Stimulated activated CD4-positive, alpha-beta T cell treated with anti-CD3 and anti-CD28 coated beads, Interleukin-1b, Interleukin-23, amount 100 ng/mL, for 24 hours (primary cell): ENCODE results near the gene MGA.
"Not testable (repeated sequence)": the region's sequence is repeated elsewhere in the genome, so short reads cannot be mapped to it uniquely, and the experiment has no call there.

Experiments used
- DNase-seq, 4 experiments: peaks; one replicate each; pipeline ENCODE4 v3.0.0-alpha.2; 2020; ENCODE audit warnings: low read depth in 4 of 4, low spot score in 1 of 4

MGA gene

DNA sequence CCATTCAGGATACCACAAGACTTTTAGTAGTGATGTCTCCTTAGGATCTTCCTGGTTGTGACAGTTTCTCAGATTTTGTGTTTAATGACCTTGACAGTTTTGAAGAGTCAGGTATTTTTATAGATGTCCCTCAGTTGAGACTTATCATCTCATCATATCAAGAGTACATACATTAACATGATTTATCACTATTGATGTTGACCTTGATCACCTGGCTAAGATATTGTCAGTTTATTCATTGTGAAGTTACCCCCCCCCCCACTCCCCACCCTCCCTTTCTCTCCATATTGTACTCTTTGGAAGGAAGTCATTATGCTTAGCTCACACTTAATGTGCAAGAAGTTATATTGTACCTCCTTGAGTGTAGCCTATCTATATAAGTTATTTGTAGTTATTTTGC is 42.9 kb downstream of the MGA start:
- no peak for DNase-seq

DNA sequence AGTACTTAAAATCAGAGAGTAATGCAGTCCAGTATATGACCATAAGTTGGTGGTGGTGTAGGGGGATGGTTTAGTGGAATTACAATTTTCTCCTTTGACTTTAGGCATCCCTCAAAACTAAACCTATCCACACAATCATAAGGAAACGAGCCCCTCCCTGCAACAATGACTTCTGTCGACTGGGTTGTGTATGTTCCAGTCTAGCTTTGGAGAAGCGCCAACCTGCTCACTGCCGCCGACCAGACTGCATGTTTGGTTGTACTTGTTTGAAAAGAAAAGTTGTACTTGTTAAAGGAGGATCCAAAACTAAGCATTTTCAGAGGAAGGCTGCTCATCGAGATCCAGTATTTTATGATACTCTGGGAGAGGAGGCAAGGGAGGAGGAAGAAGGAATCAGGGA is 52.8 kb downstream of the MGA start:
- no peak for DNase-seq

GRCh38 chr15:41714291-41714690 is 54.1 kb downstream of the MGA start:
- no peak for DNase-seq

DNA sequence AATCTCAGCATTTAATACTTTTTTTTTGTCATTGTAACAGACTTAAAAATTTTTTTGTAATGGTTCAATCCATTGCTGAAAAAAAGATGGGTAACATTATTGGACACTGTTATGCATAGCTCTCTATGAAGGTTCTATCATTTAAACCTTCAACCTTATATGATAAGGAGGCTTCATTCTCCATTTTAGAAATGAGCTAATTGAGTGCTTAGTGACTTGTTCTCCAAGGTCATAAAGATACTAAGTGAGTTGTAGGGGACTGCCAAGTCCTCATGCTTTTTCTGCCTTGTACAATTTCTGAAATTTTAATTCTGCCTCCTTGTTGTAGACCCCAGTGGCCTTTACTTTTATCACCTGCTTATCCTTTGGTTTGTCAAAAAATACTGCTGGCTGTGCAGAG is 56.7 kb downstream of the MGA start:
- DNase-seq: no peak

- no peak for DNase-seq
Observed at GRCh38 chr15:41727143-41727542, 66.9 kb downstream of the MGA start.

- not testable (repeated sequence) for DNase-seq
Observed at GRCh38 chr15:41728061-41728460, 67.9 kb downstream of the MGA start.

GRCh38 chr15:41730543-41730942 is 70.3 kb downstream of the MGA start:
- DNase-seq: no peak

DNA sequence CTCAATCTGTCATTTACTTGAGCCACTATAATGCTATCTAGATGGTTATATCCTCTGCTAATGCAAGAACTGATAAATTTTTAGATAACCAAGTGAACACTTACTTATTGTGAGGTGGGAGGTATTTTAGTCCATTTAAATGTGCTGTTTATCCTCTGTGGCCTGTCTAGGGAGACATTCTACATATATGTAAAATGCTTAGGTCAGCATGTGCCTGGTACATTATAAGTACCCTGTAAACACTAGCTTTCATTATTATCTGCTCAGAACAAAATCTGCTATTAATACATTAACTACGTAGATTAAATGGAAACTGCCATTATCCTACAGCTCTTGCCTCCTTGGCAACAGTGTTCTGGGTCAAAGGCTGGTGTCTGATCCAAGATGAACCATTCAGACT is 72.3 kb downstream of the MGA start:
- DNase-seq: no peak

- no peak for DNase-seq
Observed at GRCh38 chr15:41734079-41734478, 73.9 kb downstream of the MGA start.

DNA sequence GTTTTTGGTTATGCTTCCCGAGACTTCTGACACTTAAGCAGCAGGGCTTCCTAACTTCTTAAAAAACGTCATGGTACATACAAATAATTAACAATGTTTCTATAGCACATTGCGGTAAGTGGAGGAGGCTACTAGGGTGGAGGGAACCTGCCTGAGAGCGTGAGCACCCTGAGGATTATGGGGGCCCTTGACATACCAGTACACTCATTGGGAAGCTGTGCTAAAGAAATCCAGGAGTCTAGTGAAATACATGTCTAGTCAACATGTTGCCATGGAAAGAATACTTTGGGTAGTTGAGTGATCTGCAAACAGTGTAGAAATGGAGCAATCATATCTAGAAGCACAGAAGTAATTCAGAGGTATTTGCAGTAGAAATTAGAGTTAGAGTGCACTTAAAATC is 74.8 kb downstream of the MGA start:
- no peak for DNase-seq

GRCh38 chr15:41735492-41735891 is 75.3 kb downstream of the MGA start:
- DNase-seq: not testable (repeated sequence)

DNA sequence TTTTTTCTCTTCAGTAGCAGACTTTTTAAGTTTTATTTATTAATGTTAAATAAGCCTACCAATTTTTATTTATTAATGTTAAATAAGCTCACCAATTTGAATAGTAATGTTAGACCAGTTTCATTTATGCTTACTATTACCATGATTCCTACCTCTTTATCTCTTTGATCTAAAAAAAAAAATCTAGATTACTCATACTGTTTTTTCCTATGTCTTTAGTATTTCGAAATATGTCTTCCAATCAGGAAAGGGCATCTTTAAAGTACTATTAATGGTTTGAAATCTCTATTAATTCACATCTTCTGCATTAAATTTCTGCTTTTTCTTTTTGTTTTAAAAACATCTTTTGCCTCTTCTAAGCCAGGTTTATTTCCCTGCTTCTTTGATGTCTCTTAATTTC is 86.6 kb downstream of the MGA start:
- DNase-seq: no peak

GRCh38 chr15:41756198-41756597 is 96.0 kb downstream of the MGA start:
- DNase-seq: no peak

- DNase-seq: peak in 2 of 4 experiments; percentile 17 to 23
Observed at GRCh38 chr15:41772720-41773331, 112.6 kb downstream of the MGA start.

DNA sequence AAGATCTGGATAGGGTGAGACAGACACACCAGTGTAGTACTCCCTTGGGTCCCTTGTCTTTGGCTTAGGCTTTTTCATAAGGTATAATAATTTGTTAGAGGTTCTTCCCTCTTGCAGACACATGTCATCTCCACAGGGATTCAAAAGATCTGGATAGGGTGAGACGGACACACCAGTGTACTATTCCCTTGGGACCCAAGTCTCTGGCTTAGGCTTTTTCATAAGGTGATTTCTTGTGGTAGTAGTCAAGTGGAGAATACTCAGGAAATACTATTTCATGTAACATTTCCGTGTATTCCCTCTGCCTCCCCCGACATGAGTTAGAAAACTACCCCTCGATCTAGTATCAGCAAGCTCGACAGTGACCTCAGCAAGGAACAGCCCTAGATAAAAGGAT is 113.1 kb downstream of the MGA start:
- no peak for DNase-seq

- DNase-seq: no peak
Observed at GRCh38 chr15:41773729-41774061, 113.5 kb downstream of the MGA start.

DNA sequence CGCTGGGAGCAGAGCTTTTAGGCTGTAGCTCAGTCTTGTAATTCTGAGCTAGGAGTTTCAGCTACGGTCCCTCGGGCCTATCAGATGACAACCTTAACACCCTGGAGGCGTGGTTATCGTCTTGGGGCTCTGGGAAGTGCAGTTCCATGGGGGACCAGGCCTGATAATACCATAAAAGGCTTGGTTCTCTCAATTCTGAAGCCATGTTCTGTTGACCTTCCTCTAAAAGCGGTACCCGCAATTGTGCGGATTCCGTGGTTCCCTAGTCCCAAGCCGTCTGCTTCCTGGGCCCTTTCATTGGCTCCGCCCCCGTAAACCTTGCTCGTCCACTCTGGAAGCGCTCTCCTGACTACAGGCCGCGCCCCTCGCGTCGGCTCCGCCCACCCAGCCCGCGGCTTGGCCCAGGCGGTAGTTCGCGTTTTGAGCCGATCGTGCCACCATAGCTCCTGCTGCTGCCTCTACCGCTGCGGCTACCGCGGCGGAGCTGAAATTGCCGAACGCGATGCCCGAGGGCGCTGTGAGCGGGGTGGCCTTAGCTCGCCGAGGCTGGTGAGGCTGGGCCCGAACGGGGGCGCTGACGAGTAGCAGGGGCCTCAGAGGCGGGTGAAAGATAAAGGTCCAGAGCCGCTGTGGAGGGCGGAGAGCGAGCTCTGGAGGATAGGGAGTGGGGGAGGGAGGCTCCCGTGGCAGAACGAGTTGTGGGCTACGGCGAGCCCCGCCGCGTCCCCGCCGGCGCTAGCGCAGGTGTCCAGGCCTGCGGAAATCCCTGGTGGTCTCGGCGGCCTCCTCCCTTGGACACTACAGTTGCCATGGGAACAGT is 114.1 kb downstream of the MGA start, which contains the start of gene MAPKBP1:
Gene MAPKBP1, plus strand, starts transcription at position 423 of the 820 bp plus-strand sequence. CDS start 792 bp downstream, outside the sequence.
- DNase-seq: peak; percentile 83 to 98 (median 92)

DNA sequence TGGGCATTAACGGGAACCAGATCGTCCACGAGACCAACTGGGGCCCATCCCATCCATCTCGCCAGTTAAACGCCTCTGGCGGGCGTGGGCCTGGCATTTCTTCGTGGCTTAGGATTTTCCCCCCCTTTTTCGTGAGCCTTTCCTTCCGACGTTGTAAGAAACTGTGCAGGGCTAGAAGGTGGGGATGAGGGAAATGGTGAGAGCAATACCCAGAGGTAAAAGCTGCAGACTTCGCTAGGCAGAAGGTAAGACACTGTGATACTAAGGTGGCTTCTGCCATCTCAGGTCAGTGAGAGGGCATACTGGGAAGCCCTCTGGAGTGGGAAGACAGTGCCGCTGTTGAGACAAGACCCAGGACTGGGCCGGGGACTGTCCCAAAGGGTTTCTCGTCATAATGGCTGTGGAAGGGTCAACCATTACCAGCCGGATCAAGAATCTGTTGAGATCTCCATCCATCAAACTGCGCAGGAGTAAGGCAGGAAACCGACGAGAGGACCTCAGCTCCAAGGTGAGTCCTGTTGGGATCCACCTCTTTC is 114.7 kb downstream of the MGA start:
- DNase-seq: no peak

DNA sequence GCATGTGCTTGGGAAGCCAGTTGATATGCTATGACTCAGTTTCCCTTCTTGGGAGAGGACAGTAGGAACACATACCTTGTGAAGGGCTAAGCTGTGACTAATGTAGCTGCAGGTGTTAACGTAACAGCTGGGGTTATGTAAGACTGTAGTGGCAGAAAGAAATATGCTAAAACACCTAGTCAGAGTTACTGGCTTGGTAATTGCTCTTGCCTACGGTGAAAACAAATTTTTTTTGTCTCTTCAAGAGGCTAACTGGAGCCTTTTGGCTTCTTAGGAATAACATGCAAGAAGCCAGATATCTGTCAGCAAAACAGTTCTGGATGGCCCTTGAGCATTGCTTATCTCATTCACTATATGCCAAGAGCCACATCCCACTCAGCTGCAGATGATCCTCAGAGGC is 115.4 kb downstream of the MGA start:
- no peak for DNase-seq

DNA sequence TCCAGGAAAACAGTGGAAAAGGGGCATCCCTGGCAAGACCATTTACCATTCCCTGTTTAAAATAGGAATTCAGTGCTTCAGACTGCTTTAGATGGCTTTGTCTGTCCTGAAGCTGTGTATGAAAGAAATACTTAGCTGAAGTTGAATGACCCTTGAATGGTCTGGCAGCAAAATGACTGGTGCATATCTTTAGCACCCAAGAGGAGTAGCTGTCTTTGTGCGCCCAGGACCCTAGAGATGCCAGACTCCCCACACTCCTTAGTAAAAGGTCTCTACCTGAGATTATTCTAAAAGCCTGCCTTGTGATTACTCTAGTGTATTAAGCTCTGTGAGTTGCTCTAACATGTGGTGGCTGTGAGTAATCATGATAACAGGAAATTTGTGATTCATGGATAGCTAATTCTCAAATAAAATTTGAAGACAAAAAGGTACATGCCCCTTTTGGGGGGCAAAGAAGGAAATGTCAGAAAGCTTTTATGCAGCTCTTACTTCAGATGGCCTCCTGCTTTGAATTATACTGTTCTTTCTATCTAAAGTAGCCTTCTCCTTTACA is 117.3 kb downstream of the MGA start:
- no peak for DNase-seq

- no peak for DNase-seq
Observed at GRCh38 chr15:41778521-41778920, 118.3 kb downstream of the MGA start.

- DNase-seq: no peak
Observed at GRCh38 chr15:41779662-41780157, 119.5 kb downstream of the MGA start.
